NCI-H2029 (cell line): ENCODE data around the gene AGAP2.
A peak's percentile ranks its signal among the peaks of the same experiment; 100 is the strongest.
"Not testable (repeated sequence)": the region's sequence is repeated elsewhere in the genome, so short reads cannot be mapped to it uniquely, and the experiment has no call there.

Source experiments
- DNase-seq: peaks from one replicate; lab custom pipeline; 2025; lab: John Stamatoyannopoulos, UW

The AGAP2 gene

GRCh38 chr12:57738661-57739237 lies at the start of gene AGAP2:
TSS of gene AGAP2 (minus strand) at chr12:57738742. CDS start at chr12:57738246, 496 bp downstream.
- no peak for DNase-seq

GRCh38 chr12:57783861-57784260 lies 45.3 kb upstream of the AGAP2 start:
- DNase-seq, result no peak

DNA sequence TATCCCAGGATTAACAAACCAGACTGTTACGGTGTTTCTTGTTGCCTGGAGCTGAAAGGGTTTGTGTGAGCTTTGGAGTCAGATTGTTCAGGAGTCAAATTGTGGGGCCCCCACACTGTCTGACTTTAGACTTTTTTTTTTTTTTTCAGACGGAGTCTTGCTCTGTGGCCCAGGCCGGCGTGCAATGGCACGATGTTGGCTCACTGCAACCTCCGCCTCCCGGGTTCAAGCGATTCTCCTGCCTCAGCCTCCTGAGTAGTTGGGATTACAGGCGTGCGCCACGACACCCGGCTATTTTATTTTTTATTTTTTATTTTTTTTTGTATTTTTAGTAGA lies 44.9 kb upstream of the AGAP2 start:
- no peak for DNase-seq

GRCh38 chr12:57782608-57783465 lies 44.3 kb upstream of the AGAP2 start, which contains the start of gene TSFM:
TSS of gene TSFM (plus strand) at chr12:57782787. CDS start at chr12:57782802, 15 bp downstream.
- DNase-seq, result peak; percentile 94

- DNase-seq, result no peak
These were observed 43.7 kb upstream of the AGAP2 start for GRCh38 chr12:57782243-57782607.

GRCh38 chr12:57781801-57782200 lies 43.3 kb upstream of the AGAP2 start:
- no peak for DNase-seq

- DNase-seq, result no peak
These were observed 42.7 kb upstream of the AGAP2 start for GRCh38 chr12:57781244-57781643.

GRCh38 chr12:57780284-57780897 lies 41.8 kb upstream of the AGAP2 start:
- no peak for DNase-seq

GRCh38 chr12:57779736-57780135 lies 41.2 kb upstream of the AGAP2 start:
- no peak for DNase-seq

DNA sequence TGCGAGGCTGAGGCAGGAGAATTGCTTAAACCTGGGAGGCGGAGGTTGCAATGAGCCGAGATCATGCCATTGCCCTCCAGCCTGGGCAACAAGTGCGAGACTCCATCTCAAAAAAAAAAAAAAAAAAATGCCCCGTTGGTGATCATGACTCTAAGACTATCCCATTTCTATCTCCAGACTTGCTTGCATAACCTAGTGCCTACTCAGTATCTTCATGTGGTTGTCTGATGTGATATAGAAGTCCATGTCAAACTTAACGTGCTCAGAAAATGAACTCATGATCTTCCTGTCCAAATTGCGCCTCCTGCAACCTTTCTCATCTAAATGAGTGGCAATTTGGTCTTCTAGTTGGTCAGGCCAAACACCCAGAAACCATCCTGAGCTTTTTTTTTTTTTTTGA lies 39.4 kb upstream of the AGAP2 start:
- no peak for DNase-seq

GRCh38 chr12:57777367-57777766 lies 38.8 kb upstream of the AGAP2 start:
- no peak for DNase-seq

DNA sequence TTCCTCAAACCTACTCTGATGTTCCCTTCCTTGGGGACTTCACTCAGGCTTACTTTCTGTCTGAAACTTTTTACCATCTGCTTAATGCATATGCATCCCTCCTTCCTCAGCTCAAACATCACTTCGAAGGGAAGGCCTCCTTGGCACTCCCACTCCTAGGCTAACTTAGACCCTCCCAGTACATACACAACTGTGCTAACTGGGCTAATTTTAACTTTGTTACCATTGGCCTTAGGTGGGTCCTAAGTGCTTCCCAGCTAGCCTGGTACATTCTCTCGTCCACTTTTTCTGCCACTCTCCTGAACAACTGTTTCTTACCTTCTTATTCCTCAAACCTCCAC lies 37.7 kb upstream of the AGAP2 start:
- no peak for DNase-seq

- no peak for DNase-seq
These were observed 37.2 kb upstream of the AGAP2 start for GRCh38 chr12:57775563-57776246.

GRCh38 chr12:57775044-57775443 lies 36.5 kb upstream of the AGAP2 start:
- no peak for DNase-seq

DNA sequence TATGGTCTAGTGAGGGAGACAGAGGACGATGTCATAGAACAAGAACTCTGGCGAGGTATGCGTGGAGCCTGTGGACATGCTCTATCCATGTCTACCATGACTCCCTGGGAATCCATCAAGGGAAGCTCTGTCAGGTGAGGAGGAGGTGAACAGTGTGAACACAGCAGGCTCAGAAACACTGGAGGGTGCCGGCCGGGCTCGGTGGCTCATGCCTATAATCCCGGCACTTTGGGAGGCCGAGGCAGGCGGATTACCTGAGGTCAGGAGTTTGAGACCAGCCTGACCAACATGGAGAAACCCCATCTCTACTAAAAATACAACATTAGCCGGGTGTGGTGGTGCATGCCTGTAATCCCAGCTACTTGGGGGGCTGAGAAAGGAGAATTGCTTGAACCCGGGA lies 36.1 kb upstream of the AGAP2 start:
- not testable (repeated sequence) for DNase-seq

DNA sequence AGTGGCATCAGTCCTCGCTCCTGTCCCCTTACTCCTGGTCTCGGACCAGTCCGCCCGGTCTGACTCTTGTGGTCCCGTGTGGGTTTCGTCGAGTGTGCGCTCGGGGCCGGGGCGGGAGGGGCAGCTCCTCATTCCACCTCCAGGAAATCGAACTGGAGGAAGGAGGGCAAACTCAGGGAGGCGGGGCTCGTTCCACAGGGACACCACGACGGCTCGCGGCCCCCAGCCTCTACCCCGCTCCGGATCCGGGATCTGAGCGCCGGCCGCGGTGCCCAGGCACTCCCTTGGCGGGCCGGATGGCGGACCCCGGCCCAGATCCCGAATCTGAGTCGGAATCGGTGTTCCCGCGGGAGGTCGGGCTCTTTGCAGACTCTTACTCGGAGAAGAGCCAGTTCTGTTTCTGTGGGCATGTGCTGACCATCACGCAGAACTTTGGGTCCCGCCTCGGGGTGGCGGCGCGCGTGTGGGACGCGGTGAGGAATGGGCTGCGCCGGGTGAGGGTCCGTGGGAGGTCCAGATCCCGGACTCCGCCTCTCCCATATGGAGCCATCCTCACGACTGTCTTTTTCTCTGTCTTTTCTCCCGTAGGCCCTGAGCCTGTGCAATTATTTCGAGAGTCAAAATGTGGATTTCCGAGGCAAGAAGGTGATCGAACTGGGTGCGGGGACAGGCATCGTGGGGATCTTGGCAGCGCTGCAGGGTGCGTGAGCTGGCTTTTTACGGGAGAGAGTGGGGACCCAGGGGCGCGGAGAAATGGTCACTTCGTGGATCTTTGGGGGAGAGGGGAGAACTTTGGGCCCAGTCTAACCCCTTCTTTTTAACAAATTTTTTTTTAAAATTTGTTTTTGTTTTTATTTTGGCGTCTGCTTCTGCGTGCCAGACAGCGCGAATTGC lies 34.1 kb upstream of the AGAP2 start, which contains the start of gene EEF1AKMT3:
Gene EEF1AKMT3 (plus strand): TSS at position 186 of the 894 bp plus-strand sequence. CDS start 111 bp downstream, at position 297.
- peak; percentile 56 for DNase-seq

DNA sequence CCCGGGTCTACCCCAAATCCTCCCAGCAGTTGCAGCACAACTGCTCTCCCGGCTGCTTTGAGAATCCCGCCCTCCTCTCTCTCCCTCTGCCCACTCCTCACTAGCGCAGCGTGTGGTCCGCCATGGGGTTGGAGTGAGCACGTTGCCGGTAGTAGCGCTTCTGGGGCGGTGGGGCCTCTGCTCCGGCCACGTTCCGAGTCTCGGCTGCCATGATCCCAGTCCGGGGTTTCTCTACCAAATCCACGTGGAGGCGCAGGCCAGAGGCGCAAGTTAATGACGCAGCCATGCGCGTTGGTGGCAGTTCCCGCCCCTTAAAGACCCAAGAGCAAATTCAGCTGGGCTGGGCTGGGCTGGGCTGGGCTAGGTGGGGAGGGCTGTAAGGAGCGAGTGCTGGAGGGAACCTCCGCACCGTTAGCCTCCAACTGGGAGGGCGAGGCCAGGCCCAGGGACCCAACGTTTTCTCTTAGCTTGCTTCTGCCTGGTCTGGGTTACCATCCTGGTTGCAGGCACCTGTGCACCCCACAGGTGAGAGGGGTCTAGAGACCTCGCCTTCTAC lies 33.4 kb upstream of the AGAP2 start, which contains the start of gene METTL1:
Gene METTL1 (minus strand): TSS at position 233 of the 556 bp plus-strand sequence. CDS start 22 bp downstream, at position 211.
- DNase-seq, result peak; percentile 92

DNA sequence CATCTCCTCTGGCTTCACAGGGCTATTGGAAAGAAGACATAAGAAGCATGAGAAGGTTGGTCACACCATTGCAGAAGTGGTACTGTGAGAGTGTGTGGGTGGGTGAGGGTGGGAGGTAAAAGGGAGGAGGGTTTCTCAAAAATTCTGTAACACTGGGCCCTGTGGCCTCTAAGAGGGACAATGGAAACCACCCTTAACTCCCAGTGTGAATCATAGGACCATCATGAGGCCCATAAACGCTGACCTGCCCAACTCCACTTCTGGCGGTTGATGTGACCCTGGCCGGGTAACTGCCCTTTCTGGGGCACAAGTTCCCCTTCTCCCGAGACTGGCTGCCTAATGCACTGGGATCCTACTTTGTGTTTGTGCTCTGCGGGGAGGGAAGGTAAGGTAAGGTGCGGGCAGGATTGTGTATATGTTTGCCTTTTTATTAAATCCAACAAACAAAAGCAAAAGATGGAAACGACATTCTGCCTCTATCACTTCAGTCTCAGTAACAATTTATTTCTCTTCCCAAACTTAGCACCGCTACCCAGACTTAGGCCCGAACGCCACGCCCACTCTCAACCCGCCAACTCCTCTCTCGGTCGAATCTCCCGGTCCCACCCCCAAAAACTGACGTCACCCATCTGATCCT lies 32.8 kb upstream of the AGAP2 start:
- DNase-seq, result peak; percentile 61

DNA sequence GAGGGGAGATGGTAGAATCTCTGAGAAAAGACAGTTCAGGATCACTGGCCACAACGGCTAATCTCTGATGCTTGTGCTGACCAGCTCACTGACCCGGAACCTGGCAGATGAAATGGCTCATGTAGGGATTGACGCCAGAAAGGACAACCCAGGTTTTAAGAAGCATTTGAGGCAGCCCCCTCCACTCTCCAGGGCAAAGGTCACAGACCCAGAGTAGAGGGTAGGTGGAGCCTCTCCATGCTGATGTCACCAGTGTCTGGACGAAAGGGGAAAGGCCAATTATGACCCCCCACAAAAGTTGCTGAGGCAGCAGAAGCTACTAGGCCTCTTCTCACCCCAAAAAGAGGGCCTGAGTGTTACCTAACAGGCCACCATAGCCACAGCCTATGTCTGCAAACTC lies 32.2 kb upstream of the AGAP2 start:
- no peak for DNase-seq

GRCh38 chr12:57769594-57769993 lies 31.1 kb upstream of the AGAP2 start:
- DNase-seq, result no peak

GRCh38 chr12:57767876-57768275 lies 29.3 kb upstream of the AGAP2 start:
- no peak for DNase-seq
